K562 (cell line): ENCODE results near the gene MINDY4B.

Experiments used
- EP400 ChIP-seq: fragments of 450-650 bp; IDR thresholded peaks from 2 replicates; pipeline ENCODE4 v1.6.1; 2017; ENCODE audit warnings: antibody characterized with exemption, mild to moderate bottlenecking, moderate library complexity
- GABPA ChIP-seq: fragments of 200-800 bp; sonication (Bioruptor generic); conservative IDR thresholded peaks from 2 replicates; pipeline ENCODE4 v1.6.1; 2016; ENCODE audit warnings: low read depth, missing genetic modification characterization, missing compliant biosample characterization
- MEIS2 ChIP-seq: fragments of 450-650 bp; IDR thresholded peaks from 2 replicates; pipeline ENCODE4 v1.6.1; 2014; ENCODE audit warnings: mild to moderate bottlenecking; ENCODE audit not compliant: partially characterized antibody
- NEUROD1 ChIP-seq: fragments of 150-350 bp; IDR thresholded peaks from 2 replicates; pipeline ENCODE4 v1.6.1; 2014; ENCODE audit warnings: borderline replicate concordance, low read length, low read depth; ENCODE audit not compliant: partially characterized antibody
- NFATC3 ChIP-seq: fragments of 450-650 bp; IDR thresholded peaks from 2 replicates; pipeline ENCODE4 v1.6.1; 2017; ENCODE audit warnings: mild to moderate bottlenecking
- NFYB ChIP-seq: IDR thresholded peaks from 2 replicates; pipeline ENCODE4 v1.6.1; 2011; ENCODE audit warnings: mild to moderate bottlenecking, moderate library complexity; ENCODE audit not compliant: insufficient read length; ENCODE audit errors: extremely low read depth
- TRIM24 ChIP-seq, 2 experiments: fragments of 450-650 bp; IDR thresholded peaks; 2 replicates each; pipeline ENCODE4 v1.6.1; 2016
- TF ChIP-seq, protein P1 (sequence below): sonication (generic); formaldehyde crosslinking; IDR thresholded peaks from 2 replicates; pipeline ENCODE4 v1.8.0; 2022; ENCODE audit warnings: mild to moderate bottlenecking, missing genetic modification reagents
- TF ChIP-seq, protein P2 (sequence below), 3 experiments: IDR thresholded peaks in 2 of 3; conservative IDR thresholded peaks in 1 of 3; 2 replicates each; pipeline ENCODE4 v1.5.1; 2011 to 2012; ENCODE audit warnings: low read length in 3 of 3, mild to moderate bottlenecking in 3 of 3, control low read depth in 2 of 3, improper control_type of control experiment in 1 of 3, inconsistent platforms in 1 of 3, low read depth in 1 of 3, mixed read lengths in 1 of 3, moderate library complexity in 1 of 3; ENCODE audit not compliant: insufficient read depth in 2 of 3

DNA sequence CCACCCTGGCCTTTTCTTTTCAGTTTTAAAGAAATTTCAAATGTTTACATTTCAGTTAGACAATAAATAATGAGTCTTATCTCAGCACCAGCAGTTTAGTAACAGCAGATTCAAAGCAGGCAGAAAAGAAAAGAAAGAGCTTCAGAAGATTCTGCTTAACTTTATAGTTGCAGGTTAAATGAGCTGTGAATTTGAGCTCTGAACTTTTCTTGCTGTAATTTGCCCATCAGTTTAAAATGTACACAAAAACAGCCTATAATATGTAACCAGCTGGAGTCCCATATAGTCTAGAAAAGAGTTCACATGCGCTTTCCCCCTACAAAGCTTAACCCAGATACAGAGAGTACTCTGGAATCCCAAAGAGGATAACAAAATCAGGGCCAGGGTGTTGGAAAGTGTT lies 82.6 kb downstream of the MINDY4B start:
- no peak for TF ChIP-seq MEIS2
- no peak for TF ChIP-seq NEUROD1
- no peak for TF ChIP-seq NFYB
- TF ChIP-seq, protein P1, sequence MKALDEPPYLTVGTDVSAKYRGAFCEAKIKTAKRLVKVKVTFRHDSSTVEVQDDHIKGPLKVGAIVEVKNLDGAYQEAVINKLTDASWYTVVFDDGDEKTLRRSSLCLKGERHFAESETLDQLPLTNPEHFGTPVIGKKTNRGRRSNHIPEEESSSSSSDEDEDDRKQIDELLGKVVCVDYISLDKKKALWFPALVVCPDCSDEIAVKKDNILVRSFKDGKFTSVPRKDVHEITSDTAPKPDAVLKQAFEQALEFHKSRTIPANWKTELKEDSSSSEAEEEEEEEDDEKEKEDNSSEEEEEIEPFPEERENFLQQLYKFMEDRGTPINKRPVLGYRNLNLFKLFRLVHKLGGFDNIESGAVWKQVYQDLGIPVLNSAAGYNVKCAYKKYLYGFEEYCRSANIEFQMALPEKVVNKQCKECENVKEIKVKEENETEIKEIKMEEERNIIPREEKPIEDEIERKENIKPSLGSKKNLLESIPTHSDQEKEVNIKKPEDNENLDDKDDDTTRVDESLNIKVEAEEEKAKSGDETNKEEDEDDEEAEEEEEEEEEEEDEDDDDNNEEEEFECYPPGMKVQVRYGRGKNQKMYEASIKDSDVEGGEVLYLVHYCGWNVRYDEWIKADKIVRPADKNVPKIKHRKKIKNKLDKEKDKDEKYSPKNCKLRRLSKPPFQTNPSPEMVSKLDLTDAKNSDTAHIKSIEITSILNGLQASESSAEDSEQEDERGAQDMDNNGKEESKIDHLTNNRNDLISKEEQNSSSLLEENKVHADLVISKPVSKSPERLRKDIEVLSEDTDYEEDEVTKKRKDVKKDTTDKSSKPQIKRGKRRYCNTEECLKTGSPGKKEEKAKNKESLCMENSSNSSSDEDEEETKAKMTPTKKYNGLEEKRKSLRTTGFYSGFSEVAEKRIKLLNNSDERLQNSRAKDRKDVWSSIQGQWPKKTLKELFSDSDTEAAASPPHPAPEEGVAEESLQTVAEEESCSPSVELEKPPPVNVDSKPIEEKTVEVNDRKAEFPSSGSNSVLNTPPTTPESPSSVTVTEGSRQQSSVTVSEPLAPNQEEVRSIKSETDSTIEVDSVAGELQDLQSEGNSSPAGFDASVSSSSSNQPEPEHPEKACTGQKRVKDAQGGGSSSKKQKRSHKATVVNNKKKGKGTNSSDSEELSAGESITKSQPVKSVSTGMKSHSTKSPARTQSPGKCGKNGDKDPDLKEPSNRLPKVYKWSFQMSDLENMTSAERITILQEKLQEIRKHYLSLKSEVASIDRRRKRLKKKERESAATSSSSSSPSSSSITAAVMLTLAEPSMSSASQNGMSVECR (CRISPR knock-in tag) = no peak
- no peak for TF ChIP-seq NFATC3
- TF ChIP-seq, protein P2, sequence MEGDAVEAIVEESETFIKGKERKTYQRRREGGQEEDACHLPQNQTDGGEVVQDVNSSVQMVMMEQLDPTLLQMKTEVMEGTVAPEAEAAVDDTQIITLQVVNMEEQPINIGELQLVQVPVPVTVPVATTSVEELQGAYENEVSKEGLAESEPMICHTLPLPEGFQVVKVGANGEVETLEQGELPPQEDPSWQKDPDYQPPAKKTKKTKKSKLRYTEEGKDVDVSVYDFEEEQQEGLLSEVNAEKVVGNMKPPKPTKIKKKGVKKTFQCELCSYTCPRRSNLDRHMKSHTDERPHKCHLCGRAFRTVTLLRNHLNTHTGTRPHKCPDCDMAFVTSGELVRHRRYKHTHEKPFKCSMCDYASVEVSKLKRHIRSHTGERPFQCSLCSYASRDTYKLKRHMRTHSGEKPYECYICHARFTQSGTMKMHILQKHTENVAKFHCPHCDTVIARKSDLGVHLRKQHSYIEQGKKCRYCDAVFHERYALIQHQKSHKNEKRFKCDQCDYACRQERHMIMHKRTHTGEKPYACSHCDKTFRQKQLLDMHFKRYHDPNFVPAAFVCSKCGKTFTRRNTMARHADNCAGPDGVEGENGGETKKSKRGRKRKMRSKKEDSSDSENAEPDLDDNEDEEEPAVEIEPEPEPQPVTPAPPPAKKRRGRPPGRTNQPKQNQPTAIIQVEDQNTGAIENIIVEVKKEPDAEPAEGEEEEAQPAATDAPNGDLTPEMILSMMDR (IDR thresholded peaks at IDR 0.05 in 2 of 3, conservative IDR thresholded peaks at IDR 0.05 in 1 of 3; ENCODE audit: insufficient read depth in 2 of 3, low read depth in 1 of 3, low read length in 3 of 3) = no peak
- TF ChIP-seq EP400 = no peak
- TF ChIP-seq GABPA = no peak
- no peak for TF ChIP-seq TRIM24 (IDR thresholded peaks at IDR 0.05)
